CD4-positive, alpha-beta T cell treated with Interleukin-15 for 1 hour (primary cell): ENCODE data around the gene ZSCAN22.
A peak's percentile ranks its signal among the peaks of the same experiment; 100 is the strongest.

Experiments used
- DNase-seq: peaks from one replicate; pipeline ENCODE4 v3.0.0-alpha.2; 2020

Gene ZSCAN22

GRCh38 chr19:58380037-58380661, 53.4 kb downstream of the ZSCAN22 start:
- no peak for DNase-seq

- peak; percentile 100 for DNase-seq
These were observed 54.1 kb downstream of the ZSCAN22 start, which contains the start of gene ZNF837 for GRCh38 chr19:58380662-58381459. Gene ZNF837 (minus strand): TSS chr19:58381030. CDS start chr19:58369332, 11,698 bp downstream.

- DNase-seq, result no peak
These were observed 54.8 kb downstream of the ZSCAN22 start for GRCh38 chr19:58381460-58382212.

- no peak for DNase-seq
These were observed 56.3 kb downstream of the ZSCAN22 start for GRCh38 chr19:58382997-58383603.

- no peak for DNase-seq
These were observed 58.6 kb downstream of the ZSCAN22 start for GRCh38 chr19:58385313-58385890.

- no peak for DNase-seq
These were observed 59.2 kb downstream of the ZSCAN22 start for GRCh38 chr19:58385891-58386575.

GRCh38 chr19:58386576-58387337, 60.0 kb downstream of the ZSCAN22 start, which contains the start of gene RPS5:
Gene RPS5 (plus strand): TSS chr19:58387269. CDS start chr19:58388138, 869 bp downstream.
- peak; percentile 99 for DNase-seq

GRCh38 chr19:58387338-58388174, 60.8 kb downstream of the ZSCAN22 start:
- no peak for DNase-seq

GRCh38 chr19:58388175-58388526, 61.4 kb downstream of the ZSCAN22 start:
- no peak for DNase-seq
